Activated CD4-positive, alpha-beta T cell treated with anti-CD3 and anti-CD28 coated beads, Interleukin-2, amount 50 U/mL, for 16 hours (primary cell): ENCODE results near the gene HKDC1.
"Not testable (repeated sequence)": the region's sequence is repeated elsewhere in the genome, so short reads cannot be mapped to it uniquely, and the experiment has no call there.

ENCODE experiments used
- DNase-seq: peaks from one replicate; pipeline ENCODE4 v3.0.0-alpha.2; 2020

HKDC1 gene

GRCh38 chr10:69281507-69282413 lies 61.6 kb downstream of the HKDC1 start:
- DNase-seq: no peak

- not testable (repeated sequence) for DNase-seq
These were observed 64.3 kb downstream of the HKDC1 start for GRCh38 chr10:69284402-69284801.

GRCh38 chr10:69285699-69286098 lies 65.6 kb downstream of the HKDC1 start:
- DNase-seq: no peak

GRCh38 chr10:69287181-69287580 lies 67.0 kb downstream of the HKDC1 start:
- DNase-seq: no peak

GRCh38 chr10:69290993-69291392 lies 70.9 kb downstream of the HKDC1 start:
- DNase-seq: no peak

- DNase-seq: no peak
These were observed 72.3 kb downstream of the HKDC1 start for GRCh38 chr10:69292459-69292858.

GRCh38 chr10:69295027-69295636 lies 75.0 kb downstream of the HKDC1 start:
- no peak for DNase-seq

GRCh38 chr10:69303632-69304051 lies 83.5 kb downstream of the HKDC1 start:
- DNase-seq: no peak

- DNase-seq: no peak
These were observed 86.3 kb downstream of the HKDC1 start for GRCh38 chr10:69306421-69306820.

GRCh38 chr10:69307434-69307833 lies 87.3 kb downstream of the HKDC1 start:
- DNase-seq: no peak

GRCh38 chr10:69308304-69308703 lies 88.2 kb downstream of the HKDC1 start:
- DNase-seq: not testable (repeated sequence)

GRCh38 chr10:69311309-69311708 lies 91.2 kb downstream of the HKDC1 start:
- no peak for DNase-seq

GRCh38 chr10:69312528-69312927 lies 92.4 kb downstream of the HKDC1 start:
- DNase-seq: no peak

GRCh38 chr10:69315100-69315542 lies 95.0 kb downstream of the HKDC1 start:
- DNase-seq: no peak

- no peak for DNase-seq
These were observed 95.6 kb downstream of the HKDC1 start for GRCh38 chr10:69315610-69316312.

GRCh38 chr10:69316313-69317059 lies 96.4 kb downstream of the HKDC1 start:
- no peak for DNase-seq
